Activated CD4-positive, alpha-beta T cell treated with anti-CD3 and anti-CD28 coated beads, Interleukin-2, Interleukin-4, amounts not matched to agents 100 ng/mL and 50 ng/mL, durations not matched to agents 16 hours and 8 hours (primary cell): ENCODE data around the gene DES.
"Not testable (repeated sequence)": the region's sequence is repeated elsewhere in the genome, so short reads cannot be mapped to it uniquely, and the experiment has no call there.

Experiments
- DNase-seq: peaks from one replicate; pipeline ENCODE4 v3.0.0-alpha.2; 2020; ENCODE audit warnings: low spot score

DES gene

DNA sequence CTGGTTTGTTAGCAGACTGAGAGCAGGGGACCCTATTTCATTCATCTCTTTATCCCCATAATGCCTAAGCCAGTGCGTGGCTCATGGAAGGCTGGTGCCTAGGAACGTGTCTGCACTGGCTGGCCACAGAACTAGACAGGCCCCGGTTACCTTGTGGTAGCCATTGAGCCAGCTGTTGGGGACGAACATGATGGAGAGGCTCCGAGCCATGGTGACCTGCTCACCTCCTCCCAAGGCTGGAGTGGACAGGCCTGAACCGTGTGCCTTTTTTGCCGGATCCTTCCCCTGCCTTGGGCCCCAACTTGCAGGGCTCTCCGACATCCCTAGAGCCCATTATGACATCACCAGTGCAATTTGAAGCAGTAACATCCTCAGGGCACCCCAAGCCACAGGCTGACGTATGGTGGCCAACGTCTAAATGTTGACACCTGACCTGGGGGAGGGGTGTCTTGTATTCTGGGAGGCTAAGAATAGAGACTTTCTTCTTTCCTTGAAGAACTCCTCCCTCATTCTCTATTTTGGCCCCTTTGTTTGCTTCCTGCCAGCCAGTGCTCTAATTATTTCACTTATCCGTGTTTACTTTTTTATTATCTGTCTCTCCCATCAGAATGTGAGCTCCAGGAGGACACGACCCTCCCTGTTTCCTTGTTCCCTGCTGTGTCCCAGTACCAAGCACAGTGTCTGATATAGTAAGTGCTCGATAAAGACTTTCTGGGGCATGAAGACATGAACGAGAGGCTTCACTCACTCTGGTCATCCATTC lies 18.3 kb upstream of the DES start:
- no peak for DNase-seq

GRCh38 chr2:219400562-219400961 lies 17.6 kb upstream of the DES start:
- no peak for DNase-seq

DNA sequence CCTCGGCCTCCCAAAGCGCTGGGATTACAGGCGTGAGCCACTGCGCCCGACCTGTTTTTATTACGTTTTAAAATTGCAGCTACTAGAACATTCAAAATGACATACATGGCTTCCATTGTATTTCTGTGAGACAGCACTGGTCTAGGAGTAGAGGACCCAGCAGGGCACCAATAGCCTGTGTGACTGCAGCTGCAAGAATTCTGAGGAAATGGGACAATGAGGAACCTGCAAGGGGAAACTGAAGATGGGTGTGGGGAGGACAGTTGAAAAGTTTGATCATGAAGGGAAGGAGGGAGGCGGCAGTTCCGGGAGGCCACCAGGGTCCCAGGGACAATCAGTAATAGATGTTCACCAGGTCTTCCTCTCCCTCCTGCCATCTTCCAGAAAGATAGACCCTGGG lies 16.6 kb upstream of the DES start:
- DNase-seq: no peak

DNA sequence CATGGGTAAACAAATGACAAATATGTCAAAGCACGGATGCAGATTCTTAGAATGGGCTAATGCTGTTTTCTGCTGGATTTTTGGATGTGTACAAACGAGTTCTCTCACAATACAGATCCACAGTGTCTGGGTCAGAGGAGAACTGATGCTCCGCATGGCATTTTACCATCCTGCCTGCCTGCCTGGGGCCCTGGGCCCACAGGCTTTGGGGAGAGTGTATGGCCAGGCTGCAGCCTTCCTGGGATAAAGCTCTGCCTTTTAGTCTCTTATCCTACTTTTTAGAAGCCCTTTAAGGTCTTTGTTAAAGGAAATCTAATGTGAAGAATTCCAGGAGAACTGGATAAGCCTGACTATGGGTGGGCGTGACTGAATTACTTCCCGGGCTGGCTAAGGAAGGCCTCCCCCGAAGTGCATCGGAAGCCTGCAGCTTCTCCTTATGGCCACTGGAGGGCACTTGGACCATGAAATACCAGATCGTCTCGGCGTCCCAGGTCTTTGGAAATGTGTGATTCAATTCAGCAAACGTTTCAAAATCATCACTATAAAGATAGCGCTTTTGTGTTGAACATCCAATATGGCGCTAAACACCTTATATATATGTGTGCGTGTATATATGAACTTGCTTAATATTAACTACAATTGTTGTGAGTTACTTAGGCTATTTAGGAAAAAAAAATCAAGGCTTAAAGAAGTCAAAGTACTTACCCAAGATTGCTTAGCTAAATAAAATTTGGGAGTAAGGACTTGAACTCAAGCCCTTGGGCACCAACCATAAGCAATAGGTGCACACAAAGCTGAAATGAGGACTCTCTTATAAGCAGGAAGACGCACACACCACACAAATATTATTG lies 15.3 kb upstream of the DES start:
- DNase-seq: peak; percentile 68

DNA sequence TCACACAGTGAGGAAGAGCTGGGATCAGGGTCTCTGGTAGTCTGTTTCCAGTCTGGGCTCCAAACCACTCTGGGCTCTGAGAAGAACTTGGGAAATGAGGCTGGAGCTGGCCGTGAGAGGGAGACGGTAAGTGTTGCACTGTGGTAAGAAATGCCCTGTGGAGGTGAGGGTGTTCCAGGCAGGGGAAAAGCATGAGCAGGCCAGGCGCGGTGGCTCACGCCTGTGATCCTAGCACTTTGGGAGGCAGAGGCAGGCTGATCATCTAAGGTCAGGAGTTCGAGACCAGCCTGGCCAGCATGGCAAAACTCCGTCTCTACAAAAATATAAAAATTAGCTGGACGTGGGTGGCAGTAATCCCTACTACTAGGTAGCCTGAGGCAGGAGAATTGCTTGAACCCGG lies 14.3 kb upstream of the DES start:
- no peak for DNase-seq

DNA sequence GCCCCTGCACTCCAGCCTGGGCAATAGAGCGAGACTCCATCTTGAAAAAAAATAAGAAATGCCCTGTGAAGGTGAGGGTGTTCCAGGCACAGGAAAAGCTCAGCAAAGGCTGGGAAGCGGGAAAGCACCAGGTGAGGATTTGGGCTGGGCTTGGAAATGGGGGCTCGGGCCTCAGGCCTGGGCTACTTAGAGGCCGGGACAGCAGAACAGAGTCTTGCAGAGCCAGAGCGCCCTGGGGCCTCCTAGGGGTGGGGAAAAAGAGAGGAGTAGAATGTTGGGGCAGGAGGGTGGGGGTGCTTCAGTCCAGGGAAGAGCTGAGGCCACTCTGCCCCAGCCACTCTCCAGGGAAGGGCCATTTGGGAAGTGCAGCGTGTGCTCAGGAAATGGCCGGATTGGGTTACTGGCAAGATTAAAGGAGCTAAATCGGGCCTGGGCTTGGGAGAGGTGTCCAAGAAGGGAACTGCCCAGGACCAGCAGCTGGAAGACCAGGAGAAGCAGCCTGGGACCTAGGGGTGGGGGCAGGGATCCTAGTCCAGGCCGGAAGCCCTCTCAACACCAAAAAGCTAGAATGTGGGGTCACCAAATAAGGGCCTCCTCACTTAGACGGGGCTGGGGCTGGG lies 13.8 kb upstream of the DES start:
- no peak for DNase-seq

DNA sequence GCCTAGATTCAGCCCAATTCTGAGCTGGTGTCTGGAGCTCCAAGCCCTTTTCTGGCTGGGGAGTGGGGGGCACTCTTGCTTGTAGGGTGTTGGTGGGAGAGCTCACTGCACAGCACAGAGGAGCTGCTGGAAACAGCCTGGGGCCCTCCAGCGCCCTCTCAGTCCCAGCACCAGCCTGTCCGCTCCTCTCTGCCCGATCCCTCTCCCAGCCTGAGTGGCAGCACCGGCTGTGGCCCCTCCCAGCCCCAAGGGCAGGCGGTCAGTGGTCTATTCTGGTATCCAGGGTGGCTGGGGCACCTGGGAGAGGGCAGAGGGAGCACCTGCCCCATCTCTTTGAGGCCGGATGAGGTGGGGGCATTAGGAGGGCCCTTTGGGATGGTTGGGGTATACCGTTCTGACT lies 13.2 kb upstream of the DES start:
- DNase-seq: no peak

DNA sequence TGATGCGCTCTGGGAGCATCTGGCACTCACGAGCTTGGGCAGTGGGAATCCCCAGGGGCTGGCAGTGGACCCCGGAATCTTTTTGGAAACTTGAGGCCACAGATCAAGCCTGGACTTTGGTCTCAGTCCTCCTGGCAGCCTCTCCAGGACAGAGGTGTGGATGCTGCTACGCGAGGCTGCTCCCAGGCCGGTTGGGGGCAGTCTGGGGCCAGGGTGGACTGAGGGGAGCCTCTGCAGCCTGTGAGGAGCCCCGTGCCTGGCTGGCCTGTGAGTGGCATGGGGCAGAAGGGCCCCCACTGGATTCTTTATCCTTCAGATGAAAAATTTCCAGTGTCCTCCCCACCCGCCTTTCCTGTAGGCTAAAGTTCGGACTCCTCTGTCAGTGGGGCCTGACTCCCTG lies 12.7 kb upstream of the DES start:
- DNase-seq: no peak

DNA sequence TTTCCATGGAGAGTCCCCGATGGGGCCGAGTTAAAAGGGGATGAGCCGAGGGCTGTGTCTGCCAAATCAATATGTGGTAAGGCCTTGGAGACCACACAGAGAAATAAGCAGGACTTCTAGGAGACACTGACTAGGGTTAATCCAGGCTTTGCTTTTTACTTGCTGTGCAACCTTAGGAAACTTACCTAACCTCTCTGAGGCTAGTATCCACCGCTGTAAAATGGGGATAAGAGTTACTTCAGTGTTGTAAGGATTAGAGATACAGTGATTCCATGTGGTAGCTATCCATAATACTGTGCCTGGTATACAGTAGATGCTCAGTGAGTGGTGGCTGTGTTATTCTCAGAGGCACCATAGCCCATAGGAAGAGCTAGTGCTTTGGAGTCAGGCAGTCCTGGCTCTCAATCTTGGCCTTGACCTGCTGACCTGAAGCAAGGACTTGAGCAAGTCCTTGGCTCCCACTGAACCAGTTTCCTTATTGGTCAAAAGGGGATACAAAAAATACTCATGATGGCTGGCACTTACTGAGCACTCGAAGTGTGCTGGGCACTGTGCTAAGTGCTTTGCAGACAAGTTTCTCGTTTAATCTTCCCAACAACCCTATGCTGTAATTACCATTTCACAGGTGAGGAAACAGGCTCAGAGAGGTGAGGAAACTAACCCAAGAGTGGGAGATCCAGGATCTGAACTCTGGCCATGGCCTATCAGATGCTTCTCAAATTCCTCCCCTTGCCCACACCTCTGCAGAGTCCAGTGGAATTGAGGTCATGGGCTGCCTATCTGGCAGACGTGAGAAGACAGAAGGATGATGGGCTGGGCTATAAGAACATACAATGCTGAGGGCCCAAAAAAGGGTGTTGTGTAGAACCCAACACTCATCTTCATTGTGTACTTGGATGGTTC lies 12.0 kb upstream of the DES start:
- DNase-seq: no peak

DNA sequence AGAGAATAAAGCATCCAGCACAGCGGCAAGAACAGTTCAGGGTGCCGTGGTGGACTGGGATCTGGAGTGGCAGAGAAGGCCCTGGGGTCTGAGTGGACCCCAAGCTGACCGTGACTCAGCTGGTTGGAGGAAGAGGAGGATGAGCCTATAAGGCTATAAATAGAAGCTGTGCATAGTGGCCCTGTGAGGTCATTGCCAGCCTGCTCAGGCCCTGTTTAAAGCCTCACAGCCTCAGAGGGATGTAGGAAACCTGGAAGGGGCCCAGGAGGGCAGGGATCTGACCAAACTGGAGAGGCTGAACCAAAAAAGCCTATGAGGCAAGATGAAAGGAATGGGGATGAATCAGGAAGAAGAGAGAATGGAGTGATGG lies 11.3 kb upstream of the DES start:
- DNase-seq: no peak

- DNase-seq: not testable (repeated sequence)
Measured at GRCh38 chr2:219407343-219407742, 10.8 kb upstream of the DES start.

- DNase-seq: no peak
Measured at GRCh38 chr2:219408204-219408603, 10.0 kb upstream of the DES start.

DNA sequence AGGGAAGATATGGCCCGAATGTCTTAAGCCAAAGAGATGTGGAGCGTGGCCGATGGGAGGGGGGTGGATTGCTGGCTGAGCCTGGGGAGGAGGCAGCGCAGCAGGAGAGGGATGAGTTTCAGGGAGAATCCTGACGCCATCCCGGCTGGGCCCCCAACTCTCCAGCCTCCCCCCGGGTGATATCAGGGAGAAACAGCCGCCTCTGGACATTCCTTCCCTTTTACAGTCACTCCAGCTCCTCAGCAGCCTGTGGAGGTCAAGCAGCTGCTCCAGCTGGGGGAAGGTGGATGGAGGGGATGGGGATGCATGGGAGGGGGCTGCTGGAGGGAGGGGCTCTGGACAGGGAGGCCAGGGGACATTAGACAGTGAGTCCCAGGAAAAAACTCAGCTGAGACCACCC lies 9.5 kb upstream of the DES start:
- no peak for DNase-seq

- no peak for DNase-seq
Measured at GRCh38 chr2:219409619-219410018, 8.6 kb upstream of the DES start.

DNA sequence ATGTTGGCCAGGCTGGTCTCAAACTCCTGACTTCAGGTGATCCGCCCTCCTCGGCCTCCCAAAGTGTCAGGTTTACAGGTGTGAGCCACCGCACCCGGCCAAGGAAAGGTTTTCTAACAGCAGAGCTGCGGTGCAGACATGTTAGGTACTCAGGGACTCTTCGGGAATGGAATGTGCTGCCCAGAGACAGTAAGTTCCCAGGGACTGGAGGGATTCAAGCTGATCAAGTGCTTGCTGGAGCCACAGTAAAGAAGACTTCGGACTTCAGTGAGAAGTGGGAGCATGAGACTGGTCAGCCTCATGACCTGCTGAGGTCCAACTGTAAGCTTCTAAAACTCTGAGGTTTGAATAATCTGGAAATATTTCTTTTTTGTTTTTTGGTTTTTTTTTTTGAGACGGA lies 7.8 kb upstream of the DES start:
- no peak for DNase-seq

- no peak for DNase-seq
Measured at GRCh38 chr2:219414857-219415256, 3.3 kb upstream of the DES start.

DNA sequence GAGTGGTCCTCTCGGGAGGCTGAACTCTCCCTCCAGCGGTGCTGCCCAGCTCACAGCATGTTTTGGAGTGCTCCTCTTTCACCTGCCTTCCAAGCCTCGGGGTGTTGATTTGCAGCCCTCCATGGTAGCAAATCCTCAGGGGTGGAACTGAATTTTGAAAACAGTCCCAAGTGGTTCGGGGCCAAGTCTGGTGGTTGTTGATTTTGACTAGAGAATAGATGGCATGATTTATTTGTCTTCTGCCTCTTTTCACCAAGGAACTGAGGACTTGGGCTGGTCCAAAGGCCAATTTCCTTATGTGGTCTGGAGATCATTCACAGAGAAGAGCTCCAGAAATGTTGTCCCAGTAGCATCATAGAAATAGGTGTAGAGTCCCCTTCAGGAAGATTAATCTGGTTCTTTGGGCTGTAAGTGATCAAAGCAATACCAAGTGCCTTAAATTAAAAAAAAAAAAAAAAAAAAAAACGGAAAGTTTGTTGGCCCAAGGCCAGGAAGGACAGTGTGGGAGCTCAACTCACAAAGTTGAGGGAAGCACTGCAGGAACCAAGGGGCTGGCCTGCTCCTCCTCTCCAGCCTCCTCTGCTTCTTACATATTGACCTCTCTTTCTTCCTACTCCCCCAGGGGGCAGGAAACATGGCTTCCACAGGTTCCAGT lies 2.5 kb upstream of the DES start:
- DNase-seq: no peak

GRCh38 chr2:219416235-219416602 lies 2.0 kb upstream of the DES start:
- DNase-seq: no peak

DNA sequence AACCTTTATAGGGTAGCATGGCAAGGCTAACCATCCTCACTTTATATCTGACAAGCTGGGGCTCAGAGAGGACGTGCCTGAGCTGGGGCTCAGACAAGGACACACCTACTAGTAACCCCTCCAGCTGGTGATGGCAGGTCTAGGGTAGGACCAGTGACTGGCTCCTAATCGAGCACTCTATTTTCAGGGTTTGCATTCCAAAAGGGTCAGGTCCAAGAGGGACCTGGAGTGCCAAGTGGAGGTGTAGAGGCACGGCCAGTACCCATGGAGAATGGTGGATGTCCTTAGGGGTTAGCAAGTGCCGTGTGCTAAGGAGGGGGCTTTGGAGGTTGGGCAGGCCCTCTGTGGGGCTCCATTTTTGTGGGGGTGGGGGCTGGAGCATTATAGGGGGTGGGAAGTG lies 1.2 kb upstream of the DES start:
- DNase-seq: no peak

DNA sequence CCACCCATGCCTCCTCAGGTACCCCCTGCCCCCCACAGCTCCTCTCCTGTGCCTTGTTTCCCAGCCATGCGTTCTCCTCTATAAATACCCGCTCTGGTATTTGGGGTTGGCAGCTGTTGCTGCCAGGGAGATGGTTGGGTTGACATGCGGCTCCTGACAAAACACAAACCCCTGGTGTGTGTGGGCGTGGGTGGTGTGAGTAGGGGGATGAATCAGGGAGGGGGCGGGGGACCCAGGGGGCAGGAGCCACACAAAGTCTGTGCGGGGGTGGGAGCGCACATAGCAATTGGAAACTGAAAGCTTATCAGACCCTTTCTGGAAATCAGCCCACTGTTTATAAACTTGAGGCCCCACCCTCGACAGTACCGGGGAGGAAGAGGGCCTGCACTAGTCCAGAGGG lies 803 bp upstream of the DES start:
- no peak for DNase-seq

DNA sequence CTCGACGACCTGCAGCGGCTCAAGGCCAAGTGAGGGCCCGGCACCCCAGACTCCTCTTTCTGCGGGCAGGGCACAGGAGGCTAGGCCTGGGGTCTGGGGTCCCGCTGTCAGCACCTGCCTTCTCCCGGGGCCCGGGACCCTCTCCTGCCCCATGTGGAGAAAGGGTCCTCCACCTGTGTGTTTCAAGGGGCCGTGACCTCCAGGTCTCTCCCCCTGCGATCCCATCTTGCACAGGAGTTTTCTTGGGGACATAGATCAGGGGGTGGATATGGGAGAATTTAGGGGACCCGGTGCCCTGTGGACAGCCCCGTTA lies 791 bp downstream of the DES start:
- no peak for DNase-seq
